Thyroid gland (tissue), 4 donors: Measurements from ENCODE around the gene HEATR9.

Experiments used
- POLR2A ChIP-seq, 2 donors: fragments of 450-650 bp; IDR thresholded peaks; one replicate each; pipeline ENCODE4 v1.6.1; 2017; ENCODE audit warnings: antibody characterized with exemption in 2 of 2, mild to moderate bottlenecking in 2 of 2, moderate library complexity in 1 of 2
- TF ChIP-seq, protein P1 (sequence below), 6 experiments: fragments of 200-600 bp in 3 of 6; fragments of 450-650 bp in 3 of 6; sonication (generic) in 3 of 6; IDR thresholded peaks; one replicate each; pipeline ENCODE4 v1.5.1; 2016 to 2019; ENCODE audit warnings: antibody characterized with exemption in 6 of 6, mild to moderate bottlenecking in 2 of 6, inconsistent platforms in 1 of 6, moderate library complexity in 1 of 6

- TF ChIP-seq, protein P1, sequence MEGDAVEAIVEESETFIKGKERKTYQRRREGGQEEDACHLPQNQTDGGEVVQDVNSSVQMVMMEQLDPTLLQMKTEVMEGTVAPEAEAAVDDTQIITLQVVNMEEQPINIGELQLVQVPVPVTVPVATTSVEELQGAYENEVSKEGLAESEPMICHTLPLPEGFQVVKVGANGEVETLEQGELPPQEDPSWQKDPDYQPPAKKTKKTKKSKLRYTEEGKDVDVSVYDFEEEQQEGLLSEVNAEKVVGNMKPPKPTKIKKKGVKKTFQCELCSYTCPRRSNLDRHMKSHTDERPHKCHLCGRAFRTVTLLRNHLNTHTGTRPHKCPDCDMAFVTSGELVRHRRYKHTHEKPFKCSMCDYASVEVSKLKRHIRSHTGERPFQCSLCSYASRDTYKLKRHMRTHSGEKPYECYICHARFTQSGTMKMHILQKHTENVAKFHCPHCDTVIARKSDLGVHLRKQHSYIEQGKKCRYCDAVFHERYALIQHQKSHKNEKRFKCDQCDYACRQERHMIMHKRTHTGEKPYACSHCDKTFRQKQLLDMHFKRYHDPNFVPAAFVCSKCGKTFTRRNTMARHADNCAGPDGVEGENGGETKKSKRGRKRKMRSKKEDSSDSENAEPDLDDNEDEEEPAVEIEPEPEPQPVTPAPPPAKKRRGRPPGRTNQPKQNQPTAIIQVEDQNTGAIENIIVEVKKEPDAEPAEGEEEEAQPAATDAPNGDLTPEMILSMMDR (IDR thresholded peaks at IDR 0.05) = no peak
- no peak for TF ChIP-seq POLR2A (IDR thresholded peaks at IDR 0.05)
Measured at GRCh38 chr17:35868737-35869136, at the start of gene HEATR9.
